ENCODE measurements around the gene GMPPA.

GMPPA gene

GRCh38 chr2:219490186-219490585, 8.5 kb upstream of the GMPPA start:
- CTCF ChIA-PET, result interaction anchor here (1.5 to 18.5 kb wide), 2 partner anchors 10 to 38 kb away, joined by 3 to 325 read pairs; no protein-coding TSS in a partner anchor
- no peak for TF ChIP-seq CTCF (IDR thresholded peaks at IDR 0.05; ENCODE audit: control extremely low read depth, extremely low read depth, low read depth, missing control alignments)
- DNase-seq (ENCODE audit: extremely low spot score), result no peak
- POLR2A ChIA-PET, result no interaction called here

- CTCF ChIA-PET, result interaction anchor here (1.3 to 18.5 kb wide), 4 partner anchors 8 to 37 kb away, joined by 3 to 325 read pairs (median 6); no protein-coding TSS in a partner anchor
- DNase-seq (ENCODE audit: extremely low spot score), result no peak
- POLR2A ChIA-PET, result no interaction called here
- no peak for TF ChIP-seq CTCF (IDR thresholded peaks at IDR 0.05; ENCODE audit: control extremely low read depth, extremely low read depth, low read depth, missing control alignments)
Measured at GRCh38 chr2:219490600-219491130, 8.0 kb upstream of the GMPPA start.

GRCh38 chr2:219491278-219491963, 7.3 kb upstream of the GMPPA start:
- ChIA-PET POLR2A (interaction anchor here (0.5 kb wide), 1 partner anchor 80 kb away, joined by 3 read pairs; no protein-coding TSS in a partner anchor), CTCF (interaction anchor here (0.7 to 18.5 kb wide), 5 partner anchors 9 to 36 kb away, joined by 3 to 325 read pairs (median 6); no protein-coding TSS in a partner anchor)
- no peak for DNase-seq (ENCODE audit: extremely low spot score)
- TF ChIP-seq CTCF (IDR thresholded peaks at IDR 0.05; ENCODE audit: control extremely low read depth, extremely low read depth, low read depth, missing control alignments), result no peak

GRCh38 chr2:219492575-219492974, 6.1 kb upstream of the GMPPA start:
- no peak for DNase-seq (ENCODE audit: extremely low spot score)
- TF ChIP-seq CTCF (IDR thresholded peaks at IDR 0.05; ENCODE audit: control extremely low read depth, extremely low read depth, low read depth, missing control alignments), result no peak
- CTCF ChIA-PET, result interaction anchor here (1.6 to 18.5 kb wide), 4 partner anchors 10 to 52 kb away, joined by 3 to 325 read pairs (median 22); partner anchors contain the start of genes CHPF and TMEM198
- POLR2A ChIA-PET, result no interaction called here

- CTCF ChIA-PET, result interaction anchor here (1.3 to 18.5 kb wide), 5 partner anchors 15 to 51 kb away, joined by 3 to 325 read pairs (median 30); partner anchors contain the start of genes CHPF and TMEM198
- no peak for TF ChIP-seq CTCF (IDR thresholded peaks at IDR 0.05; ENCODE audit: control extremely low read depth, extremely low read depth, low read depth, missing control alignments)
- POLR2A ChIA-PET, result no interaction called here
- DNase-seq (ENCODE audit: extremely low spot score), result no peak
Measured at GRCh38 chr2:219493086-219493485, 5.6 kb upstream of the GMPPA start.

GRCh38 chr2:219494952-219495530, 3.6 kb upstream of the GMPPA start:
- CTCF ChIA-PET, result interaction anchor here (0.7 to 18.5 kb wide), 34 partner anchors 9 to 216 kb away, joined by 3 to 325 read pairs (median 5); partner anchors contain the start of genes CHPF, DNAJB2, DNPEP and TMEM198
- no peak for TF ChIP-seq CTCF (IDR thresholded peaks at IDR 0.05; ENCODE audit: control extremely low read depth, extremely low read depth, low read depth, missing control alignments)
- POLR2A ChIA-PET, result no interaction called here
- DNase-seq (ENCODE audit: extremely low spot score), result no peak

All from GM10248 (cell line).